HepG2 (cell line): ENCODE results near the gene ZNF780B. TPM values are rescaled to one million over a fixed set of nuclear protein-coding genes. Genes with fewer than 3 reads are reported as not detected.

Experiments
- NONO ChIP-seq, 2 experiments: fragments of 450-650 bp in 1 of 2; sonication (generic) in 1 of 2; formaldehyde crosslinking in 1 of 2; IDR thresholded peaks in 1 of 2; conservative IDR thresholded peaks in 1 of 2; 2 replicates each; pipeline versions ENCODE4 v1.6.1 to v1.8.0; 2017 to 2022; ENCODE audit warnings: mild to moderate bottlenecking in 1 of 2, missing genetic modification reagents in 1 of 2, moderate library complexity in 1 of 2
- XBP1 ChIP-seq: sonication (generic); formaldehyde crosslinking; IDR thresholded peaks from 2 replicates; pipeline ENCODE4 v1.5.0; 2020; ENCODE audit warnings: missing genetic modification reagents
- ZBTB40 ChIP-seq, 2 experiments: fragments of 450-650 bp in 1 of 2; sonication (generic) in 1 of 2; formaldehyde crosslinking in 1 of 2; IDR thresholded peaks; 2 replicates each; pipeline versions ENCODE4 v1.6.1 to v1.8.0; 2016 to 2022; ENCODE audit warnings: antibody characterized with exemption in 1 of 2, mild to moderate bottlenecking in 1 of 2, missing genetic modification reagents in 1 of 2
- polyA plus RNA-seq, 8 experiments: library from polyadenylated mRNA; depleted of rRNA in 3 of 8; stranded (reverse) in 7 of 8; unstranded in 1 of 8; fragments of >200 nt; fragmentation: Illumina TruSeq in 4 of 8; extraction: Trizol in 4 of 8; gene quantifications; 2 replicates each; pipeline versions ENCODE4 v1.2.1 to v1.2.3, GENCODE V29; 2011 to 2016; ENCODE audit warnings: low read depth in 4 of 8, missing spikeins in 1 of 8, mixed read lengths in 1 of 8; ENCODE audit not compliant: insufficient read depth in 1 of 8
- total RNA-seq, 5 experiments: library from RNA; depleted of rRNA; stranded (reverse); fragments of >200 nt; fragmentation: Illumina TruSeq; extraction: Trizol; gene quantifications; 2 replicates each; pipeline ENCODE4 v1.2.3, GENCODE V29; 2016; ENCODE audit warnings: low read depth in 1 of 5

ZNF780B gene
- total and polyA plus RNA-seq, 2 of the 13 experiments (the other 11 are each of a cell fraction or from before 2014, with no cell fraction given), result 6.6 to 21.9 TPM

DNA sequence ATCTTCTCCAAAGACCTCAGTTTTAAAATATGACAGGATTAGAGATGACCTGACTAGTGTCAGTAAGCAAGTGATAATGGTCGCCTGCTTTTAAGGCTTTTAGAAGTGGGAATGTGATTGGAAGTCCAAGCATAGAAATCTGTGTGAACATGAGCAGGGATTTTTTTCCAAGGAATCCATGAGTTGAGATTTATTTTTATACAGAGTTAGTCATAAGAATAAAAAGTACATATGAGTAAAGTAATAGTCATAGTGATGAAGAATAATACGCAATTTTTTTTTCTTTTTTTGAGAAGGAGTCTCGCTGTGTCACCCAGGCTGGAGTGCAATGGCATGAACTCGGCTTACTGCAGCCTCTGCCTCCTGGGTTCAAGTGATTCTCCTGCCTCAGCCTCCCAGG is 57.5 kb downstream of the ZNF780B start (continued):
- TF ChIP-seq XBP1 (CRISPR knock-in tag) (no peak), ZBTB40 (IDR thresholded peaks at IDR 0.05) (no peak), ZBTB40 (CRISPR knock-in tag; IDR thresholded peaks at IDR 0.05) (no peak), NONO (IDR thresholded peaks at IDR 0.05) (no peak), NONO (CRISPR knock-in tag; conservative IDR thresholded peaks at IDR 0.05) (no peak)
